Endothelial cell of umbilical vein (primary cell): ENCODE measurements around the gene SBF1. TPM values are rescaled to one million over a fixed set of nuclear protein-coding genes. Genes with fewer than 3 reads are reported as not detected.

Experiments
- BruUV-seq: library from RNA; stranded (reverse); fragments of 400-500 nt; replicated peaks from 2 replicates; lab custom pipeline; 2021; lab: Mats Ljungman, UMichigan
- CTCF ChIA-PET: fragments of 300-600, 350-600 bp; sonication (Branson Sonifier 250); formaldehyde crosslinking; loops from one replicate; lab custom pipeline; 2021; ENCODE audit warnings: antibody characterized with exemption, inconsistent platforms; lab: Charles Lee
- POLR2A ChIA-PET: fragments of 300-600, 350-600 bp; sonication (Branson Sonifier 250); formaldehyde crosslinking; loops from one replicate; lab custom pipeline; 2021; ENCODE audit warnings: antibody characterized with exemption, inconsistent platforms; lab: Charles Lee
- DNase-seq: peaks from one replicate; pipeline ENCODE4 v3.0.0-alpha.2; 2011; ENCODE audit warnings: low read depth, low spot score
- FAIRE-seq: peaks from 2 replicates; lab custom pipeline; 2011; peaks lifted over from hg19 to GRCh38; lab: Jason Lieb, UNC
- H2AFZ ChIP-seq: 2 replicates; pipeline ENCODE4 v1.6.0; 2012; ENCODE audit warnings: low read depth, low read length, control low read depth, inconsistent platforms
- H3K27ac ChIP-seq: 2 replicates; pipeline ENCODE4 v1.5.1; 2011; ENCODE audit warnings: low read depth, mild to moderate bottlenecking, control low read depth, low read length, moderate library complexity; ENCODE audit not compliant: insufficient read depth
- H3K27me3 ChIP-seq, 2 experiments: 2 replicates each; pipeline versions ENCODE4 v1.6.0 to v1.6.1; 2011; ENCODE audit warnings: low read length in 2 of 2, mixed read lengths in 1 of 2; ENCODE audit not compliant: control insufficient read depth in 2 of 2, insufficient read depth in 2 of 2
- H3K36me3 ChIP-seq, 2 experiments: 2 replicates in 1 of 2; 3 replicates in 1 of 2; pipeline ENCODE4 v1.5.1; 2011; ENCODE audit warnings: low read length in 2 of 2, mild to moderate bottlenecking in 1 of 2, moderate library complexity in 1 of 2; ENCODE audit not compliant: control insufficient read depth in 2 of 2, insufficient read depth in 2 of 2; ENCODE audit errors: extremely low read depth in 1 of 2
- H3K4me1 ChIP-seq: 3 replicates; pipeline ENCODE4 v1.5.1; 2011; ENCODE audit warnings: mild to moderate bottlenecking, low read length; ENCODE audit not compliant: control insufficient read depth, insufficient read depth; ENCODE audit errors: extremely low read depth
- H3K4me2 ChIP-seq: 2 replicates; pipeline ENCODE4 v1.6.1; 2011; ENCODE audit warnings: low read length, control low read depth, mixed read lengths; ENCODE audit not compliant: insufficient read depth
- H3K4me3 ChIP-seq, 3 experiments: fragments of 200-600 bp in 1 of 3; sonication (generic), shearing (Covaris generic) in 1 of 3; replicated peaks in 1 of 3; 2 replicates each; pipeline ENCODE4 v1.5.1; 2011 to 2016; ENCODE audit warnings: control low read depth in 3 of 3, low read length in 3 of 3, mild to moderate bottlenecking in 2 of 3, inconsistent platforms in 1 of 3, low read depth in 1 of 3, moderate library complexity in 1 of 3; ENCODE audit not compliant: insufficient read depth in 1 of 3
- H3K79me2 ChIP-seq: 2 replicates; pipeline ENCODE4 v1.6.0; 2012; ENCODE audit warnings: low read length, inconsistent platforms; ENCODE audit not compliant: control insufficient read depth, insufficient read depth
- H3K9ac ChIP-seq: replicated peaks from 2 replicates; pipeline ENCODE3; 2011; ENCODE audit warnings: low read length, control low read depth; ENCODE audit not compliant: insufficient read depth; ENCODE audit errors: extremely low read depth
- H3K9me1 ChIP-seq: replicated peaks from 3 replicates; pipeline ENCODE4 v1.6.0; 2011; ENCODE audit warnings: mild to moderate bottlenecking, low read length; ENCODE audit not compliant: control insufficient read depth, insufficient read depth; ENCODE audit errors: extremely low read depth
- H3K9me3 ChIP-seq: replicated peaks from 2 replicates; pipeline ENCODE4 v1.5.1; 2012; ENCODE audit warnings: low read length, inconsistent platforms; ENCODE audit not compliant: control insufficient read depth, insufficient read depth
- H4K20me1 ChIP-seq: replicated peaks from 2 replicates; pipeline ENCODE3; 2011; ENCODE audit warnings: mild to moderate bottlenecking, low read length; ENCODE audit not compliant: control insufficient read depth, insufficient read depth; ENCODE audit errors: extremely low read depth
- CTCF ChIP-seq, 2 donors: IDR thresholded peaks; 1 replicate in 1 of 2; 2 replicates in 1 of 2; pipeline ENCODE4 v1.5.1; 2011; ENCODE audit warnings: low read length in 2 of 2, mild to moderate bottlenecking in 2 of 2, moderate library complexity in 2 of 2, control low read depth in 1 of 2, inconsistent platforms in 1 of 2, low read depth in 1 of 2; ENCODE audit not compliant: insufficient read depth in 1 of 2; ENCODE audit errors: extremely low read depth in 1 of 2
- EZH2 ChIP-seq: IDR thresholded peaks from 2 replicates; pipeline ENCODE4 v1.6.1; 2012; ENCODE audit warnings: borderline replicate concordance, low read depth, mild to moderate bottlenecking, moderate library complexity, low read length, inconsistent platforms; ENCODE audit not compliant: severe bottlenecking
- FOS ChIP-seq: IDR thresholded peaks from 2 replicates; pipeline ENCODE4 v1.6.1; 2011; ENCODE audit warnings: mild to moderate bottlenecking, low read length, moderate library complexity, borderline replicate concordance; ENCODE audit not compliant: insufficient read depth
- GATA2 ChIP-seq: IDR thresholded peaks from 2 replicates; pipeline ENCODE4 v1.7.0; 2011; ENCODE audit warnings: low read depth, mild to moderate bottlenecking, moderate library complexity, mixed read lengths, low read length; ENCODE audit not compliant: insufficient read length, insufficient read depth
- JUN ChIP-seq: IDR thresholded peaks from 2 replicates; pipeline ENCODE4 v1.6.1; 2011; ENCODE audit warnings: borderline replicate concordance, low read depth; ENCODE audit not compliant: insufficient read length, insufficient read depth
- MYC ChIP-seq: IDR thresholded peaks from one replicate; pipeline ENCODE4 v1.6.1; 2011; ENCODE audit warnings: mild to moderate bottlenecking, low read depth, low read length
- POLR2A ChIP-seq: IDR thresholded peaks from 2 replicates; pipeline ENCODE4 v1.6.1; 2012; ENCODE audit warnings: low read depth, mild to moderate bottlenecking, control low read depth, low read length
- POLR2AphosphoS5 ChIP-seq: IDR thresholded peaks from 2 replicates; pipeline ENCODE4 v1.6.1; 2012; ENCODE audit warnings: low read depth, mild to moderate bottlenecking, control low read depth, low read length, moderate library complexity; ENCODE audit not compliant: insufficient read depth
- dilution Hi-C: fragments of 300-500 bp; cut with MboI; formaldehyde crosslinking; loops from one replicate; pipeline ENCODE4 v1.15.0; 2019; ENCODE audit warnings: low sequenced_read_pairs; ENCODE audit not compliant: extremely low pct_ligation_motif_present
- intact Hi-C: fragments of 100-400 bp; cut with micrococcal nuclease; formaldehyde crosslinking; loops from one replicate; pipeline ENCODE4 v1.10.0; 2022
- polyA plus RNA-seq, 4 experiments: library from polyadenylated mRNA; depleted of rRNA in 3 of 4; stranded (reverse) in 3 of 4; unstranded in 1 of 4; fragments of >200 nt; gene quantifications; 2 replicates each; pipeline versions ENCODE4 v1.2.1 to v1.2.3, GENCODE V29; 2011 to 2012; ENCODE audit warnings: missing spikeins in 1 of 4
- total RNA-seq: library from RNA; stranded (reverse); gene quantifications from 2 replicates; pipeline ENCODE4 v1.2.3, GENCODE V29; 2021
- TF ChIP-seq, protein P1 (sequence below): IDR thresholded peaks from 2 replicates; pipeline ENCODE4 v1.6.1; 2011; ENCODE audit not compliant: insufficient read depth, insufficient read length

Gene SBF1
- total and polyA plus RNA-seq, 2 donors (not counting 3 experiments of a cell fraction or from before 2014, with no cell fraction given) = 36.3 to 68.6 TPM

- dilution Hi-C loops = no loop called here
- no peaks in the 10 kb centered on the region for H3K9me1 ChIP-seq
- H3K9me3 ChIP-seq = no peaks in the 10 kb centered on the region
- H4K20me1 ChIP-seq = no peaks in the 10 kb centered on the region
- FAIRE-seq = no peak
- ChIA-PET CTCF (no interaction called here), POLR2A (no interaction called here)
- peaks cover 0 to 27% of the 10 kb centered on the region in 2 experiments for H3K36me3 ChIP-seq
- TF ChIP-seq EZH2 (no peak), POLR2AphosphoS5 (no peak), CTCF (IDR thresholded peaks at IDR 0.05; ENCODE audit: extremely low read depth in 1 of 2, insufficient read depth in 1 of 2, low read depth in 1 of 2, low read length in 2 of 2) (no peak), JUN (no peak), POLR2A (no peak), GATA2 (no peak), MYC (no peak), FOS (no peak)
- TF ChIP-seq, protein P1, sequence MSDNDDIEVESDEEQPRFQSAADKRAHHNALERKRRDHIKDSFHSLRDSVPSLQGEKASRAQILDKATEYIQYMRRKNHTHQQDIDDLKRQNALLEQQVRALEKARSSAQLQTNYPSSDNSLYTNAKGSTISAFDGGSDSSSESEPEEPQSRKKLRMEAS = no peak
- DNase-seq = no peak
- BruUV-seq = no TSS peak
- peaks cover 12% of the 10 kb centered on the region for H3K79me2 ChIP-seq
- no peaks in the 10 kb centered on the region for H3K27me3 ChIP-seq
- H3K27ac ChIP-seq = no peak overlapping the region
- H3K9ac ChIP-seq = no peak overlapping the region
- no peak overlapping the region for H3K4me3 ChIP-seq
- H2AFZ ChIP-seq = no peak overlapping the region
- peaks cover 4% of the 10 kb centered on the region for H3K4me1 ChIP-seq
- no peak overlapping the region for H3K4me2 ChIP-seq
- intact Hi-C loops = no loop called here
Measured at GRCh38 chr22:50519151-50519550, 44.3 kb upstream of the SBF1 start.
